Naive thymus-derived CD4-positive, alpha-beta T cell (primary cell): Measurements from ENCODE around the gene CASKIN2. TPM values are rescaled to one million over a fixed set of nuclear protein-coding genes. Genes with fewer than 3 reads are reported as not detected.

Experiments
- ATAC-seq: fragments of 150-1000 bp; cut with Tn5 transposase; 2 replicates; pipeline ENCODE4 v1.10.0; 2021; ENCODE audit warnings: mild to moderate bottlenecking, moderate library complexity
- CTCF ChIA-PET: fragments of 350-600 bp; sonication (Branson Sonifier 250); formaldehyde crosslinking; loops from one replicate; lab custom pipeline; 2021; ENCODE audit warnings: antibody characterized with exemption; lab: Charles Lee
- POLR2A ChIA-PET: fragments of 350-600 bp; sonication (Branson Sonifier 250); formaldehyde crosslinking; loops from one replicate; lab custom pipeline; 2021; ENCODE audit warnings: antibody characterized with exemption, inconsistent platforms; lab: Charles Lee
- DNase-seq, 9 donors: peaks; one replicate each; pipeline versions ENCODE4 v3.0.0 to v3.0.0-alpha.2; 2020 to 2022; ENCODE audit warnings: mixed read lengths in 1 of 9
- H3K27ac ChIP-seq: one replicate; pipeline ENCODE4 v1.7.0; 2013; ENCODE audit warnings: mild to moderate bottlenecking, low read depth, low read length, moderate library complexity
- H3K27me3 ChIP-seq, 2 donors: one replicate each; pipeline ENCODE4 v1.7.0; 2013; ENCODE audit warnings: low read length in 2 of 2, mild to moderate bottlenecking in 2 of 2, moderate library complexity in 2 of 2; ENCODE audit not compliant: control insufficient read depth in 2 of 2, insufficient read depth in 2 of 2
- H3K36me3 ChIP-seq, 3 experiments: 1 replicate in 2 of 3; 2 replicates in 1 of 3; pipeline ENCODE4 v1.7.0; 2013; ENCODE audit warnings: low read length in 3 of 3, mild to moderate bottlenecking in 3 of 3, moderate library complexity in 1 of 3; ENCODE audit not compliant: insufficient read depth in 3 of 3, control insufficient read depth in 2 of 3
- H3K4me1 ChIP-seq, 2 donors: one replicate each; pipeline ENCODE4 v1.7.0; 2013; ENCODE audit warnings: low read length in 2 of 2, mild to moderate bottlenecking in 2 of 2, moderate library complexity in 1 of 2; ENCODE audit not compliant: control insufficient read depth in 2 of 2, insufficient read depth in 2 of 2
- H3K4me3 ChIP-seq: 2 replicates; pipeline ENCODE4 v1.7.0; 2013; ENCODE audit warnings: mild to moderate bottlenecking, low read length
- H3K9me3 ChIP-seq, 3 experiments: 1 replicate in 2 of 3; 2 replicates in 1 of 3; pipeline ENCODE4 v1.7.0; 2013; ENCODE audit warnings: low read length in 3 of 3; ENCODE audit not compliant: control insufficient read depth in 2 of 3
- H3K27ac Mint-ChIP-seq, 9 donors: one replicate each; pipeline ENCODE4 v1.8.0; 2020 to 2022; ENCODE audit warnings: mixed read lengths in 9 of 9, mild to moderate bottlenecking in 8 of 9, moderate library complexity in 5 of 9, inconsistent platforms in 2 of 9
- H3K27me3 Mint-ChIP-seq, 5 donors: one replicate each; pipeline ENCODE4 v1.8.0; 2021 to 2022; ENCODE audit warnings: mixed read lengths in 5 of 5, mild to moderate bottlenecking in 1 of 5
- H3K36me3 Mint-ChIP-seq, 5 donors: one replicate each; pipeline ENCODE4 v1.8.0; 2020 to 2022; ENCODE audit warnings: mixed read lengths in 5 of 5, mild to moderate bottlenecking in 3 of 5, inconsistent platforms in 1 of 5
- H3K4me1 Mint-ChIP-seq, 7 donors: one replicate each; pipeline ENCODE4 v1.8.0; 2020 to 2022; ENCODE audit warnings: mixed read lengths in 7 of 7, mild to moderate bottlenecking in 3 of 7, inconsistent platforms in 1 of 7
- H3K4me3 Mint-ChIP-seq, 10 donors: one replicate each; pipeline ENCODE4 v1.8.0; 2020 to 2022; ENCODE audit warnings: mild to moderate bottlenecking in 10 of 10, mixed read lengths in 10 of 10, moderate library complexity in 6 of 10, inconsistent platforms in 2 of 10
- H3K9me3 Mint-ChIP-seq, 11 donors: one replicate each; pipeline ENCODE4 v1.8.0; 2020 to 2022; ENCODE audit warnings: mixed read lengths in 11 of 11, mild to moderate bottlenecking in 4 of 11, inconsistent platforms in 1 of 11, moderate library complexity in 1 of 11
- intact Hi-C, 2 donors: fragments of 100-400 bp; cut with micrococcal nuclease; formaldehyde crosslinking; loops; one replicate each; pipeline ENCODE4 v1.15.1; 2023
- polyA plus RNA-seq, 2 donors: library from polyadenylated mRNA; unstranded; fragments of 300-500 nt; fragmentation: Illumina TruSeq; gene quantifications; one replicate each; pipeline ENCODE4 v1.2.3, GENCODE V29; 2021
- total RNA-seq, 6 experiments: library from RNA in 5 of 6; stranded (reverse) in 5 of 6; gene quantifications; 1 replicate in 5 of 6; 2 replicates in 1 of 6; pipeline ENCODE4 v1.2.3 and lab custom pipeline; 2021 to 2026

CASKIN2 gene
- total and polyA plus RNA-seq, 7 experiments from 2014 or later = 0.22 to 1.2 (median 0.60) TPM; not detected in 1

DNA sequence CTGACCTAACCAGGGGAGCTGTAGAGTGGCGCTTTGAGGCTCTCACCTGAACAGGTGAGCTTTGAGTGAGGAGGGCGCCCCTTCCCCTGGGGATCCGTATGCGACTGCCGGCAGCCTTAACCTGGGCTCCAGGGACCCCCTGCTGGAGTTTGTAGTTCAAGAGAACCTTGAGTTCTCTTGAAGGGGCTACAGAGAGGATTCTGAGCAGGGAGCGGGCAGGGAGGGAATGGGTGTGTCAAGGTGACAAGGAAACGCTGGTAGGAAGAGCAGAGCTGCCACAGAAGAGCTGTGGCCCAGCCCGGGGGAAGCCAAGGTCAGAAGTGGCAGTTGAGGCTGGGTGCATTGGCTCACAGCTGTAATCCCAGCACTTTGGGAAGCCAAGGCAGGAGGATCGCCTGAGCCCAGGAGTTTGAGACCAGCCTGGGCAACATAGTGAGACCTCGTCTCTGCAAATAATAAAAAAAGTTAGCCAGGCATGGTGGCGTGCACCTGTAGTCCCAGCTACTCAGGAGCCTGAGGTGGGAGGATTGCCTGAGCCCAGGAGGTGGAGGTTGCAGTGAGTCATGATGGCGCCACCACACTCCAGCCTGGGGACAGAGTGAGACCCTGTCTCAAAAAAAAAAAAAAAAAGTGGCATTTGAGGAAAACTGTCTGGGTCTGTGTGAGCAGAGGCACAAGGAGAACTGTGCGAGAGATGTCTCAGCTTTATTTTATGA is 11.4 kb upstream of the CASKIN2 start:
- intact Hi-C loops = loop anchor here in 1 of 2 donors (5.0 kb wide), 1 partner anchor 46 kb away; no protein-coding TSS in a partner anchor
- ChIA-PET POLR2A (interaction anchor here (0.6 to 2.0 kb wide), 7 partner anchors 8 to 85 kb away, joined by 3 to 8 read pairs (median 4); partner anchors contain the start of gene TSEN54), CTCF (interaction anchor here (0.6 to 1.2 kb wide), 7 partner anchors 10 to 687 kb away, joined by 3 to 4 read pairs (median 3); partner anchors contain the start of gene TSEN54)
- ATAC-seq (no peak), DNase-seq (no peak)
- Histone ChIP-seq H3K9me3 (no peaks in the 10 kb centered on the region), H3K27ac (no peak overlapping the region), H3K36me3 (peaks cover 0 to 18% (median 0%) of the 10 kb centered on the region in 3 experiments), H3K4me3 (peak overlapping the region; percentile 62), H3K4me1 (peaks cover 6 to 7% of the 10 kb centered on the region in 2 donors), H3K27me3 (no peaks in the 10 kb centered on the region)
- H3K27ac Mint-ChIP-seq = peak overlapping the region in 4 of 9 donors; percentile 14 to 59 (median 27)
- peaks cover 0 to 11% (median 0%) of the 10 kb centered on the region in 5 donors for H3K27me3 Mint-ChIP-seq
- peak overlapping the region; percentile 73 to 86 (median 81) for H3K4me3 Mint-ChIP-seq
- H3K36me3 Mint-ChIP-seq = peaks cover 0 to 3% (median 0%) of the 10 kb centered on the region in 5 donors
- H3K9me3 Mint-ChIP-seq = no peaks in the 10 kb centered on the region
- H3K4me1 Mint-ChIP-seq = peaks cover 0 to 20% (median 13%) of the 10 kb centered on the region in 7 donors

DNA sequence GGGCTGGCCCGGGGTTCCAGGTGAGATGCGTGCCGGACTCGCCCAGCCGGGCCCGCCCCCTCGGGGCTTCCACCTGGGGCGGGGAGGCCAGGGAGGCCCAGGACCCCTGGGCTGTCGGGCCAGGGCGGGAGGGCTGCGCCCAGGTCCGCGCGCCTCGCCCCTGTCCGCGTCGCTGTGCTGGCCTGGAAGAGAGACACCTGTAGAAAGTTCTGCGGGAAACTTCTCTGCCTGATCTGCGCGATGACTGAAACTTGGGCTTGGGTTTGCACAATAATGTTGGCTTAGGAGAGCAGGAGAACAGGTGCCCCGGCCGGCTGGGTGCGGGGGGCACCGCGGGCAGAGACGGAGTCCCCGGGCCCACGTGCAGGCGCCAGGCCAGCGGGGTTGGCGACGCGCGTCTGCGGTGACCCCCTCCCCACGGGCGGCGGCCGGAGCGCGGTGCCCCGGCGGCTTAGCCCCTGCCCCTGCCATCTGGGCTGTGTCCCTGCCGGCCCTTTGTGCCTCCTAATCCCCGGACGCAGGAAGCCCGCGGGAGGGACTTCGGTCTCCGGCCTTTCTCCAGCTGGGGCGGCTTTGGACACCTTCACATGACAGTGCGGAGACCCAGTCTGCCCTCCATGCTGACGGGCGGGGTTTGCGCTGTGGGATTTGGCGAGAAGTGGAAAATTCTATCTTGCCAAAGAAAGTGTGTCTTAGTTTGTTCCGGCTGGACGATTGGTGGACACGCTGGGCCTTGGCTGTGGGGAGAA is 10.6 kb upstream of the CASKIN2 start:
- Histone ChIP-seq H3K27ac (peak overlapping the region; percentile 22), H3K4me3 (peak overlapping the region; percentile 62), H3K4me1 (peaks cover 6 to 7% of the 10 kb centered on the region in 2 donors), H3K9me3 (no peaks in the 10 kb centered on the region), H3K36me3 (peaks cover 0 to 26% (median 0%) of the 10 kb centered on the region in 3 experiments), H3K27me3 (no peaks in the 10 kb centered on the region)
- peak overlapping the region in 3 of 9 donors; percentile 21 to 59 (median 33) for H3K27ac Mint-ChIP-seq
- H3K4me3 Mint-ChIP-seq = peak overlapping the region; percentile 76 to 86 (median 82)
- ATAC-seq (no peak), DNase-seq (no peak)
- POLR2A ChIA-PET = interaction anchor here (0.7 to 2.1 kb wide), 10 partner anchors 8 to 255 kb away, joined by 3 to 19 read pairs (median 4); partner anchors contain the start of genes GRB2, MIF4GD, MYO15B and TSEN54
- CTCF ChIA-PET = interaction anchor here (0.6 to 1.5 kb wide), 4 partner anchors 9 to 116 kb away, joined by 3 to 5 read pairs (median 4); partner anchors contain the start of gene TSEN54
- H3K9me3 Mint-ChIP-seq = no peaks in the 10 kb centered on the region
- intact Hi-C loops = loop anchor here (1.0 to 5.0 kb wide), 13 partner anchors 9 to 653 kb away; partner anchors contain the start of genes TSEN54 (in 2 of the 2), FDXR (in 1 of the 2), GGA3 (in 1 of the 2) and GRB2 (in 1 of the 2)
- peaks cover 0 to 20% (median 16%) of the 10 kb centered on the region in 7 donors for H3K4me1 Mint-ChIP-seq
- peaks cover 0 to 4% (median 3%) of the 10 kb centered on the region in 5 donors for H3K36me3 Mint-ChIP-seq
- peaks cover 0 to 11% (median 0%) of the 10 kb centered on the region in 5 donors for H3K27me3 Mint-ChIP-seq

GRCh38 chr17:75524970-75525805 is 9.9 kb upstream of the CASKIN2 start, which contains the start of gene LLGL2:
TSS of gene LLGL2 (plus strand) at chr17:75525697. CDS start at chr17:75543427, 17,730 bp downstream.
- Mint-ChIP-seq H3K4me3 (peak within 1 kb of the TSS; percentile 76 to 86 (median 82)), H3K27ac (peak within 1 kb of the TSS in 7 of 9 donors; percentile 45 to 74 (median 59)), H3K4me1 (peaks cover 0 to 20% (median 16%) of the 10 kb centered on the region in 7 donors), H3K27me3 (peaks cover 0 to 11% (median 0%) of the 10 kb centered on the region in 5 donors), H3K36me3 (peaks cover 0 to 5% (median 3%) of the 10 kb centered on the region in 5 donors), H3K9me3 (no peaks in the 10 kb centered on the region)
- peaks cover 6 to 7% of the 10 kb centered on the region in 2 donors for H3K4me1 ChIP-seq
- intact Hi-C loops = loop anchor here (1.0 to 5.0 kb wide), 13 partner anchors 9 to 652 kb away; partner anchors contain the start of genes TSEN54 (in 2 of the 2), FDXR (in 1 of the 2), GGA3 (in 1 of the 2) and GRB2 (in 1 of the 2)
- H3K4me3 ChIP-seq = peak within 1 kb of the TSS; percentile 75
- H3K9me3 ChIP-seq = no peaks in the 10 kb centered on the region
- peaks cover 0 to 30% (median 0%) of the 10 kb centered on the region in 3 experiments for H3K36me3 ChIP-seq
- H3K27me3 ChIP-seq = no peaks in the 10 kb centered on the region
- ChIA-PET CTCF (interaction anchor here (0.6 to 1.5 kb wide), 5 partner anchors 9 to 408 kb away, joined by 3 to 5 read pairs (median 3); partner anchors contain the start of gene TSEN54), POLR2A (interaction anchor here (0.6 to 2.1 kb wide), 11 partner anchors 9 to 330 kb away, joined by 3 to 19 read pairs (median 3); partner anchors contain the start of genes GRB2, MIF4GD, MYO15B and TSEN54)
- ATAC-seq (peak; percentile 98), DNase-seq (peak; percentile 82 to 91 (median 89))
- H3K27ac ChIP-seq = peak within 1 kb of the TSS; percentile 67

DNA sequence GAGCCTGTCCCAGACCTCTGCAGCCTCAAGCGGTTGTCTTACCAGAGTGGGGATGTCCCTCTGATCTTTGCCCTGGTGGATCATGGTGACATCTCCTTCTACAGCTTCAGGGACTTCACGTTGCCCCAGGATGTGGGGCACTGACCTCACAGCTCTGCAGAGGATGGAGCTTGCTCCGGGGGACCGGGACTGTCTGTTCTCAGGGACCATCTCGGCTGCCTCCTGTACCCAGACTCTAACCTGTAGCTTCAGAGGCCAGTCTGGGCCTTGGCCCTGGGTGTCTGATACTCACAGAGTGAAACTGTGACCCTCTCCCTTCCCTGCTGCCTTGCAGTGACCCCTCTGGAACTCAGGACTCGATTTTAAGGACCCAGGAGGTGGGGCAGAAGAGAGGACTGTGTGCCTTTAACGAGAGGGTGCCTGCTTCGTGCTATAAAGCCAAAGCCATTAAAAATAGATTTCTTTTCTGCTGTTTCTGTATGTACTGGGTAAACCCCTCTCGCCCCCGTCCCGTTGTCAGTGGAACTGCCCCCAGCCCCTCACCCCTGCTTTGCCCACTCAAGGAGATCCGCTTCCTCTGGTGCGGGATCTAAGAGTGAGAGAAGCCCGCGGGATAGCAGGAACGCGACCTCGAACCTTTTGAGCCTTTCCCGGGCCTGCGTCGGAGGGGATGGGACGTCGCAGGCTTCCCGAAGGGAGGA is 9.1 kb upstream of the CASKIN2 start:
- no peaks in the 10 kb centered on the region for H3K9me3 ChIP-seq
- H3K27ac ChIP-seq = peak overlapping the region; percentile 67
- peaks cover 3 to 37% (median 3%) of the 10 kb centered on the region in 3 experiments for H3K36me3 ChIP-seq
- Mint-ChIP-seq H3K9me3 (no peaks in the 10 kb centered on the region), H3K36me3 (peaks cover 0 to 9% (median 3%) of the 10 kb centered on the region in 5 donors), H3K27ac (peak overlapping the region in 7 of 9 donors; percentile 45 to 74 (median 53)), H3K4me3 (peak overlapping the region; percentile 33 to 86 (median 72)), H3K27me3 (peaks cover 0 to 11% (median 0%) of the 10 kb centered on the region in 5 donors), H3K4me1 (peaks cover 0 to 24% (median 16%) of the 10 kb centered on the region in 7 donors)
- ChIA-PET CTCF (interaction anchor here (0.6 to 1.5 kb wide), 5 partner anchors 8 to 732 kb away, joined by 3 to 5 read pairs (median 3); partner anchors contain the start of gene TSEN54), POLR2A (interaction anchor here (0.6 to 2.1 kb wide), 12 partner anchors 8 to 253 kb away, joined by 3 to 19 read pairs (median 4); partner anchors contain the start of genes GRB2, MYO15B, SLC25A19 and TSEN54)
- H3K4me1 ChIP-seq = peaks cover 6 to 11% of the 10 kb centered on the region in 2 donors
- DNase-seq (no peak), ATAC-seq (no peak)
- intact Hi-C loops = loop anchor here in 1 of 2 donors (2.0 kb wide), 5 partner anchors 120 to 652 kb away; partner anchors contain the start of genes FDXR, GRB2, SLC25A19 and SUMO2
- no peaks in the 10 kb centered on the region for H3K27me3 ChIP-seq
- peak overlapping the region; percentile 75 for H3K4me3 ChIP-seq
